Common myeloid progenitor, CD34-positive (primary cell): ENCODE data around the gene HTT-AS.

Experiments used
- CTCF ChIA-PET: fragments of 350-600 bp; sonication (Branson Sonifier 250); formaldehyde crosslinking; loops from one replicate; lab custom pipeline; 2021; ENCODE audit warnings: antibody characterized with exemption; lab: Charles Lee
- POLR2A ChIA-PET: fragments of 350-600 bp; sonication (Branson Sonifier 250); formaldehyde crosslinking; loops from one replicate; lab custom pipeline; 2021; ENCODE audit warnings: antibody characterized with exemption; lab: Charles Lee
- DNase-seq, 3 donors: peaks; one replicate each; pipeline versions ENCODE4 v3.0.0 to v3.0.0-alpha.2; 2013
- H3K27ac ChIP-seq, 2 experiments: 1 replicate in 1 of 2; 2 replicates in 1 of 2; pipeline ENCODE4 v1.7.0; 2013; ENCODE audit warnings: inconsistent platforms in 2 of 2, low read length in 2 of 2, mild to moderate bottlenecking in 2 of 2, low read depth in 1 of 2, moderate library complexity in 1 of 2; ENCODE audit not compliant: severe bottlenecking in 2 of 2, insufficient read depth in 1 of 2, poor library complexity in 1 of 2
- H3K27me3 ChIP-seq, 5 experiments: replicated peaks in 2 of 5; 1 replicate in 3 of 5; 2 replicates in 2 of 5; pipeline versions ENCODE4 v1.6.1 to v1.7.0; 2013; ENCODE audit warnings: low read length in 4 of 5, mild to moderate bottlenecking in 2 of 5, moderate library complexity in 2 of 5, inconsistent platforms in 1 of 5; ENCODE audit not compliant: insufficient read depth in 5 of 5, control insufficient read depth in 4 of 5
- H3K36me3 ChIP-seq, 4 experiments: 1 replicate in 2 of 4; 2 replicates in 2 of 4; pipeline versions ENCODE4 v1.6.1 to v1.7.0; 2013; ENCODE audit warnings: low read length in 3 of 4, control low read depth in 1 of 4, mild to moderate bottlenecking in 1 of 4; ENCODE audit not compliant: control insufficient read depth in 4 of 4, insufficient read depth in 4 of 4
- H3K4me1 ChIP-seq, 4 experiments: 1 replicate in 3 of 4; 2 replicates in 1 of 4; pipeline versions ENCODE4 v1.6.1 to v1.7.1; 2013; ENCODE audit warnings: low read length in 3 of 4, mild to moderate bottlenecking in 3 of 4, control low read depth in 1 of 4, inconsistent platforms in 1 of 4, moderate library complexity in 1 of 4; ENCODE audit not compliant: control insufficient read depth in 4 of 4, insufficient read depth in 4 of 4; ENCODE audit errors: control extremely low read depth in 1 of 4
- H3K4me3 ChIP-seq, 7 experiments: 1 replicate in 4 of 7; 2 replicates in 3 of 7; pipeline versions ENCODE4 v1.5.1 to v1.7.0; 2013; ENCODE audit warnings: mild to moderate bottlenecking in 7 of 7, low read length in 6 of 7, moderate library complexity in 6 of 7, inconsistent platforms in 2 of 7, low read depth in 2 of 7, control low read depth in 1 of 7; ENCODE audit not compliant: insufficient read depth in 4 of 7, control insufficient read depth in 1 of 7; ENCODE audit errors: extremely low read depth in 1 of 7
- H3K9me3 ChIP-seq, 5 experiments: 1 replicate in 4 of 5; 2 replicates in 1 of 5; pipeline versions ENCODE4 v1.6.1 to v1.7.1; 2013; ENCODE audit warnings: low read length in 4 of 5, mild to moderate bottlenecking in 2 of 5, inconsistent platforms in 1 of 5, low read depth in 1 of 5, moderate library complexity in 1 of 5; ENCODE audit not compliant: control insufficient read depth in 4 of 5, insufficient read depth in 2 of 5; ENCODE audit errors: control extremely low read depth in 1 of 5
- WGBS: methylation state at CpG from one replicate; pipeline ENCODE4 v1.1.5; 2013; ENCODE audit not compliant: insufficient coverage; 5-methylcytosine and 5-hydroxymethylcytosine counted together

Gene HTT-AS

GRCh38 chr4:3071811-3072210, 2.5 kb downstream of the HTT-AS start:
- no peak overlapping the region for H3K27ac ChIP-seq
- H3K36me3 ChIP-seq, result no peaks in the 10 kb centered on the region
- no peak overlapping the region for H3K4me3 ChIP-seq
- DNase-seq, result no peak
- WGBS, result 95% methylated on average over 6 of the region's 7 CpGs
- CTCF ChIA-PET, result interaction anchor here (0.5 to 3.2 kb wide), 4 partner anchors 12 to 469 kb away, joined by 3 to 15 read pairs (median 4); no protein-coding TSS in a partner anchor
- POLR2A ChIA-PET, result no interaction called here
- H3K4me1 ChIP-seq, result peaks cover 12 to 27% (median 21%) of the 10 kb centered on the region in 4 experiments
- no peaks in the 10 kb centered on the region for H3K9me3 ChIP-seq
- no peaks in the 10 kb centered on the region for H3K27me3 ChIP-seq

- Histone ChIP-seq H3K9me3 (no peaks in the 10 kb centered on the region), H3K4me3 (no peak overlapping the region), H3K4me1 (peaks cover 3 to 18% (median 12%) of the 10 kb centered on the region in 4 experiments), H3K27ac (no peak overlapping the region), H3K27me3 (no peaks in the 10 kb centered on the region), H3K36me3 (no peaks in the 10 kb centered on the region)
- 100% methylated on average over 3 of the region's 3 CpGs for WGBS
- POLR2A ChIA-PET, result no interaction called here
- no peak for DNase-seq
- CTCF ChIA-PET, result interaction anchor here (0.6 to 3.2 kb wide), 3 partner anchors 13 to 25 kb away, joined by 3 to 15 read pairs (median 3); no protein-coding TSS in a partner anchor
Observed at GRCh38 chr4:3070709-3071500, 3.4 kb downstream of the HTT-AS start.

DNA sequence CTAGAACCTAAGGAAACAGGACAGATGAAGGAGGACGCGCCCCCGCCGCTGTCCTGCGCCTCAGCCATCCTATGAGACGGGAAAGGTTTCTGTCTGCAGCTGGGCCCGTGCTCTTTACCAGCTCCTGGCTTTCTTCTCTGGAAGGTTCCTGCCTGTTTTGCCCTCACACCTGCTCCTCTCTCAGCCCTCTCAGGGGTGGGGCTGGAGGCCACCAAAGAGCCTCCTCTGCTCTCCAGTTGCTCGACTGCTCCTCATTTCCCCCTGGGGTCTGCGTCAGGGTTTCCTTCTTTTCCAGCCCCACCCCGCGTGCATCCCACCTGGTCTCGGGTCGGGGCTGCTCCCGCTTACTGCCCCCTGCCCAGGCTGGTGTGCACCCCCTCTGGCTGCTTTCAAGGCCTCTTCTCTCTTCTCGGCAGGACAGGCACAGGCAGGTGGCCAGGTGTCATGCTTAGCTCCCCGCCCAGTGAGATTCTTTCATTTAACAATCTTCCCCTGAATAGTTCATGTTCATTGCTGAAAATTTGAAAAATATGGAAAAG, 4.6 kb downstream of the HTT-AS start:
- ChIA-PET POLR2A (no interaction called here), CTCF (interaction anchor here (0.7 to 1.7 kb wide), 3 partner anchors 11 to 26 kb away, joined by 3 to 4 read pairs (median 3); no protein-coding TSS in a partner anchor)
- no peak overlapping the region for H3K27ac ChIP-seq
- peaks cover 0 to 9% (median 7%) of the 10 kb centered on the region in 4 experiments for H3K4me1 ChIP-seq
- no peaks in the 10 kb centered on the region for H3K27me3 ChIP-seq
- H3K9me3 ChIP-seq, result no peaks in the 10 kb centered on the region
- H3K36me3 ChIP-seq, result no peaks in the 10 kb centered on the region
- no peak overlapping the region for H3K4me3 ChIP-seq
- no peak for DNase-seq
- 93% methylated on average over 15 of the region's 16 CpGs for WGBS

DNA sequence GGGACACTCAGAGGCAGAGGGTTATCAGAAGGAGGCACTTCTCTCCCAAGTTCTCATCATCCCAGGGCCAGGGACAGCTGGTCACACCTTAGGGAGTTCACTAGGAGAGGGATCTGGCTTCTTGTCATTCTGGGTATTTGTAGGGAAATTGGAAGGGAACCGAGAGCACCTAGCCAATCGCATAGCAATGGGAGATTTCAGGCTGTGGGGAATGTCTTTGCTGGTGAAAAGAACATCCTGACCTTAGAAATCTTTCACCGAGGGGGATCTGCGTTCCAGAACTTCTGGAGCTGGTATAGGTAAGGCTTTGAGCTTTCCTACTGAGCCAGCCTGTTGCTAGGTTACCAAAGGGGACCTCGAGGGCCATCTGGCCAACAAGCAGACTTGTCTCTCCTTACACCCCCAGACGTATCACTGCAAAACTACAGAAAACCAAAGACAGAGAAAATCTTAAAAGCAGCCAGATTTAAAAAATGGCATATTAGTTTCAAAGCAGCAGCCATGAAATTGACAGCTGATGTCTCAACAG, 6.8 kb downstream of the HTT-AS start:
- CTCF ChIA-PET, result interaction anchor here (1.4 kb wide), 1 partner anchor 21 kb away, joined by 4 read pairs; no protein-coding TSS in a partner anchor
- POLR2A ChIA-PET, result no interaction called here

DNA sequence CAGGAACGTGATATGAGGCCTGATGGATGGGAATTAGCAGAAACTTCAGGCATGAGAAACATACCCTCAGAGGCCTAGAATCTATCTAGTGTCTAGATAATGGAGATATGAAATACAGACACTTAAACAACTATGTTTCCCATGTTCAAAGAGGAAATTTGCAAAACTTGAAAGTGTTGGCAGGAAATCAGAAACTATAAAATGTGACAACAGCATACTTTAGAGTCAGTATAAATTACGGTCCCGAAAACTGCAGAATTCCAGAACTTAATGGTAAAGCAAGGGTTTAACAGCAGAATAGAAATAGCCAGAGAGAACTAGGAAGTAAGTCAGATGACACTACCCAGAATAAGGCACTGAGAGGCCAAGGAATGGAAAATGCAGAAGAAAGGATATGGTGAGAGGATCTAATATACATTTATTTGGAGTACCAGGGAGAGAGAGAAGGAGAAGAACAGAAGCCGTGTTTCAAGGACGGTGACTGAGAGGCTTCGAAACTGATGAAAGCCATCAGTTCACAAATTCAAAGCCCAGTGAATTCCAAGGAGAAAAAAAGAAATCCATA, 7.4 kb downstream of the HTT-AS start:
- Histone ChIP-seq H3K4me3 (no peak overlapping the region), H3K27ac (no peak overlapping the region), H3K36me3 (no peaks in the 10 kb centered on the region), H3K9me3 (no peaks in the 10 kb centered on the region), H3K4me1 (no peaks in the 10 kb centered on the region), H3K27me3 (no peaks in the 10 kb centered on the region)
- POLR2A ChIA-PET, result no interaction called here
- DNase-seq, result no peak
- 52% methylated on average over 3 of the region's 6 CpGs for WGBS
- CTCF ChIA-PET, result interaction anchor here (1.1 kb wide), 2 partner anchors 19 to 20 kb away, joined by 3 to 4 read pairs; no protein-coding TSS in a partner anchor

More for the DNA sequence above, 6.8 kb downstream of the HTT-AS start:
- WGBS, result 94% methylated on average over 3 of the region's 6 CpGs
- no peaks in the 10 kb centered on the region for H3K36me3 ChIP-seq
- H3K27me3 ChIP-seq, result no peaks in the 10 kb centered on the region
- no peak for DNase-seq
- H3K27ac ChIP-seq, result no peak overlapping the region
- no peaks in the 10 kb centered on the region for H3K4me1 ChIP-seq
- H3K4me3 ChIP-seq, result no peak overlapping the region
- no peaks in the 10 kb centered on the region for H3K9me3 ChIP-seq

DNA sequence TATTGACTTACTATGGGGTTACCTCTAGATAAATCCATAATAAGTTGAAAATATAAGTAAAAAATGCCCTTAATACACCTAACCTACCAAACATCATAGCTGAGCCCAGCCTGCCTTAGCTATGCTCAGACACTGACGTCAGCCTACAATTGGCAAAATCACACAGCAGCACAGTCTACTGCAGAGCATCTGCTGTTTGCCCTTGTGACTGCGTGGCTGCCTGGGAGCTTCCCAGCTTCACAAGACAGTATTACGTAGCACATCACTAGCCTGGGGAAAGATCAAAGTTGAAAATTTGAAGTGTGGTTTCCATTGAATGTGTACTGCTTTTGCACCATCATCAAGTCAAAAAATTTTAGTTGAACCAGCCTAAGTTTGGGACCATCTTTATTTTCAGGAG, 8.8 kb downstream of the HTT-AS start:
- Histone ChIP-seq H3K27me3 (no peaks in the 10 kb centered on the region), H3K9me3 (no peaks in the 10 kb centered on the region), H3K4me1 (no peaks in the 10 kb centered on the region), H3K4me3 (no peak overlapping the region), H3K27ac (no peak overlapping the region), H3K36me3 (no peaks in the 10 kb centered on the region)
- ChIA-PET CTCF (no interaction called here), POLR2A (no interaction called here)
- WGBS, result no CpG with 5 or more reads among the region's 3 CpGs
- no peak for DNase-seq
